GM21528 (cell line): ENCODE data around the gene PAOX.
A peak's percentile ranks its signal among the peaks of the same experiment; 100 is the strongest.

Experiments used
- ATAC-seq: cut with Tn5 transposase; IDR thresholded peaks from one replicate; pipeline ENCODE4 v1.9.1; 2021; ENCODE audit warnings: mild to moderate bottlenecking, moderate library complexity; ENCODE audit not compliant: unreplicated experiment, low FRiP score

The PAOX gene

DNA sequence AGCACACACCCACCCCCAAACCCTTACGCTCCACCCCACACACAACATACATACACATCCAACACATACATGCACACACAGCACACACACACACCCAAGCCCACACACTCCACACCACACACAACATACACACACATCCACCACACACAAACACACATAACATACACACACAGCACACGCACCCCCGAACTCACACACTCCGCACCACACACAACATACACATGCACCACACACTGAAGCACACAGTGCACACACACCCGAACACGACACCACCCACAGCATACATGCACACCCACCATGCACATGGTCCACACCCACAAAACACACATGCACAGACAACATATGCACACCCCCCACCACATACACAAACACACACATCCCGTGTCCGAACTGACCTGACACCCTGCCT is 29.9 kb upstream of the PAOX start:
- ATAC-seq, result no peak

DNA sequence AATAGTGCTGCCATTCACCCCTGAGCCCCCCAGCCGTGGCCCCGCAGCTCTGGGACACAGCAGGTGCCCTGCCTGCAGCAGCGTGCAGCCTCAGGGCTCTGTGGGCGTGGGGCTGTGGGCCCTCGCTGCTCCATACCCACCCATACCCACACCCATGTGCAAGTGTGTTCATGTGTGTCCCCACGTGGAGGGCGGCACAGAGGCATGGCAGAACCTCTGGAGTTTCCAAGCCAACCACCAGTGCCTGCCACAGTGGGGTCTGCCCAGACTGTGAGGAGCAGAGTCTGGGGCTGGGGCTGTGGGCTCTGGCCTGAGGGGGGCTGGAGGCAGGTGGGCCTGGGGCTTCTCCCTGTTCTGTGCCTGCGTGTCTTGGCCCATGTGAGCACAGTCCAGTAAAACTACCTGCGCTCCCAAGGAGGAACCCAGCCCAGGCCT is 29.5 kb upstream of the PAOX start:
- no peak for ATAC-seq

DNA sequence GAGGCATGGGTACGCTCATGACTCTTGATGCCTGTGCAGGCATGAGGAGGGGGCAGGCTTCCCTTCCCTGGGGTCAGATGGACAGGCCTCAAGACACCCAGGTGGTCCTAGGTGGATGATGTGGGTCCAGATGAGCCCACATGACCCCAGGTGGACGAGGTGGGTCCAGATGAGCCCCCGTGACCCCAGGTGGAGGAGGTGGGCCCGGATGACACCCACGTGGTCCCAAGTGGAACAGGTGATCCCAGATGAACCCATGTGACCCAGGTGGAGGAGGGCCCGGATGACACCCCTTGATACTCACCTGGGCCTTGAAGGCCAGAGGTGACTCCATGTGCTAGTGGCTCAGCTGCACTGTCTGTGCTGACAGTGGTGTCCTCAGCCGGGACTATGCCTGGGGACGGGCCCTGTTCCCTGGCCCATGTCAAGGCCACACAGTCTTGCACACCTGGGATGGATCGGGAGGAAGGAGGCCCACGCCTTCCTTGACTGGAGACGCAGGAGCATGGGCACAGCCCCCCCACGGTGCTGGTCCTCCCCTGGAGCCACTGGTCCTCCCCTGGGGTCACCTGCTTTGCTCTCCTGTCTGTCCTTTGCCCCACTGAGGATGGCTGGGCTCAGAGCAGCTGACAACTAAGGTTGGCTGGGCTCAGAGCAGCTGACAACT is 28.6 kb upstream of the PAOX start:
- ATAC-seq, result no peak

DNA sequence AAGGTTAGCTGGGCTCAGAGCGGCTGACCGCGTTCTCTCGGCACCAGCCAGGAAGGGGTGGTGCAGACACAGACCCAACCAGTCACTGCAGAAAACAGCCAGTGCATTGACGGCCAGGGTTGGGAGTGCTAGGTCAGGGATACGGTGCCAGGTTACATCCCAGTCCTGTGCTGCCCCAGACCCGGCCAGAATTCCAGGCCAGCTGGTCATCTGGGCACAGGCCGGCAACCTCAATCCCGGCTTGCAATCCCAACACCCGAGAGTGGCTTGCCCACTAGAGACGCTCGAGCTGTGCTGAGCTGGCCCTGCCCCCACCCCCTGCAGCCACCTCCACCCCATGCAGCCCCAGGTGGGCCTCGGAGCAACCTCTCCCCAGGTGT is 28.1 kb upstream of the PAOX start:
- ATAC-seq, result no peak

DNA sequence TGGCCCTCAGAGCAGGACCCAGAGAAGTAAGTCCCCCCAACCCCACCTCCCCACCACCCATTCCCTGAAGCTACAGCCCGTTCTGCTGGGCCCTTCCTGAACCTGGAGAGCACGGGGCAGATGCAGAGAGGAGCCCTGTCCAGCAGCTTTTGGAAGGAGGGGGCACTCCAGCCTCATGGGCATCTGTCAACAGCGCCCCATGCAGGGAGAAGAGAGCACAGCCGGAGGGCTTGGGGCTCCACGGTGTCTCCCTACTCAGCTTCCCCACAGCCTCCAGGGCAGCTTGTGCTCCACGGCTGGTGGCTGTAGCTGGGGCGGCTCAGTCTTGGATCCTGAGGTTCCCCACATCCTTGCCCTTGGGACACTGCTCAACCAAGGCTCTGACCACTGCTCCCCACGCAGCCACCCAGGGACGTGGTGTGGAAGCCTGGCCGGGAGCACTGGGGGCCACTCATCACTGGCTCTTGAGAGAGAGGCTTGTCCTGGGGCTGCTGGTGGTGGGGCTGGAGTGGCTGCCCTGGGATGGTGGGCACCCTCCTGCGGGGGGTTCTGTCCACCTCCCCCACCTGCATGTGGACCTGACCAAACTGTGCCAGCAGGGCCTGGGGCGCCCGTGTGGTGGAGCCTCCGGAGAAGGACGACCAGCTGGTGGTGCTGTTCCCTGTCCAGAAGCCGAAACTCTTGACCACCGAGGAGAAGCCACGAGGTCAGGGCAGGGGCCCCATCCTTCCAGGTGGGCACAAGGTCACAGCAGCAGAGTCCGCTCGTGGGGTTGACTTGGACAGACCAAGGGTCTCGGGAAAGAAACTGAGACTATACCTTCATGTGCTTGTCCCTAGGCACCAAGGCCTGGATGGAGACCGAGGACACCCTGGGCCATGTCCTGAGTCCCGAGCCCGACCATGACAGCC is 27.4 kb upstream of the PAOX start:
- ATAC-seq, result no peak

DNA sequence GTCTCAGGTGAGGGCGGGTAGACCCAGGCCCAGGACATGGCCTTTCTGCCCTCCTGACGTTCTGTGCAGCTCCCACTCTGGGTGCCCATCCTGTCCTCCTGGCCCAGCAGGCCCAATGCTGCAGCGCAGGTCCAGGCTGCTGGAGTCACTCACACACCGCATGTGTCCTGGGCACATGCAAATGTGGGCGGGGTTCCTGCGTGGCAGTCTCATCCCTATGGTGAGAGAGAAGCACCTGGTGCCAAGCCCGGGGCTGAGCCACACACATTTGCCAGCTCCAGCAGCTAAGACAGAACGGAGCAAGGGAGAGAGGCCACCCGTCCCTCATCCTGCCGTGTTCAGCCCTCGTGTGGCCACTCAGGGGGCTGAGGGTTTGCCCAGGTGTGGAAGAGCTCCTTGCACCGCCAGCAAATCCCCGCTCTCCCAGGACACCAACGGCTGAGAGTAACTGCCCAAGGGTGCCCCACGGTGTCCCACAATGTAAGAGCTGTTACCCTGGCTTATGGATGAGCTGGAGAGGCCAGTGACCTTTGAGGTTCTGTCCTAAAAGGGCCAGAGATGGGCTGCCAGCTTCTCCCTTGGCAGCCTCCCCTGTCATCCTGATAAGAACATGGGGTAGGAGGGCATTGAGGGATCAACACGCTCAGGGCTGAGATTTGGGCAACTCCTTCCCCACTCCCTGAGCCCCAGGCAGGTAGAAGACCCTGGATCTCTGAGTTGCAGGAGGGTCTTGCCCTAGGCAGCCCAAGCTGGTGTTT is 25.7 kb upstream of the PAOX start:
- no peak for ATAC-seq

DNA sequence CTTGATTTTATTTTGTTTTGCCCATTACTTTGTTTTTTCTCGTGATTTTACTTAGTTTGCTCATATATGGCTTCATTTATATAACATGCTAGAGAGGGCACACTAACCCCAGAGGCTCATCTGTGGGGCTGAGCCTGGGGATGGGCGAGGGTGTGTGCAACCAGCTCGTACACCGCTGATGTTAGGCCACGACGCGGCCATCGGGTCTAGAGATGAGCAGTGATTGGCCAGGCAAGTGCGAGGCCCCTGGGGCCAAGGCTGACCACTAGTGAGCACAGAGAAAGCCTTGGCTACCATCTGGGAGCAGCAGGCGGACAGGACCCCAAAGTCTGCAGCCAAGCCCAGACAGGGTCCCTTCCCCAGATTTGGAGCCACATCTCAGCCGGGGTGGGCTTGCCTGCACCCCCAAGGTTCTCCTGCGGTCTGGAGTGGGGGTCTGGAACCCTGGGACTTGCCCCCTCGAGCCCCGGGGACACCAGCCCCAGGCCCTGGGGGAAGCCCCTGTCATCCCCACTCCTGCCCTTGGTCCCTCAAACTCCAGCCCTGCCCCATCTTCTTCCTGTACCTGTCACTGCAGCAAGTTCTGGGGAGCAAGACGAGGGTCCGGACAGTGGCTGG is 25.0 kb upstream of the PAOX start:
- no peak for ATAC-seq

DNA sequence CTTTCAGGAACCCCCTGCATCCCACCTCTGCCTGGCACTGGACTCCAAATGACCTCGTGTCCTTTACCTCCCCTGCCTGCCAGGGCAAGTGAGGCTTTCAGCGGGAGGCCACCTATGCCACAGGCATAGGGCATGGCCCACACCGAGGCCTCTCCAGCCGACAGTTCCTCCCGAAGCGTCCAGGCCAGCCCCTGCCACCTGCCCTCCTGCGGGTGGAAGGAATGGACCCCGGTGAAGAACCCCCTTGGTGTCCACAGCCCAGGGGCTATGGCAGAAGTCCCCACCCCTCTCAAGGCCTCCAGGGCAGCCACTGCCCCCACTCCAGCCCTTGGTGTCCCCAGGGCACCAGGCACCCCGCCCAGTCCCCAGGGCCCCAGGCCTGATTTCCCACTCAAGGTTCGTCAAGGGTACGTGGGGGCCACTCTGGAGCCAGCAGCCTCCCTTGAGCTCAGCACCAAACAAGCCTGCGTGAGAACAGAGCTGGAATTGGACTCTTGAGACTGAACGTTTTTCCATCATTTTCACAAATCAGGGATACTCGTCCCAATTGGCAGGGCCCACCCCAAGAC is 24.3 kb upstream of the PAOX start:
- ATAC-seq, result no peak

DNA sequence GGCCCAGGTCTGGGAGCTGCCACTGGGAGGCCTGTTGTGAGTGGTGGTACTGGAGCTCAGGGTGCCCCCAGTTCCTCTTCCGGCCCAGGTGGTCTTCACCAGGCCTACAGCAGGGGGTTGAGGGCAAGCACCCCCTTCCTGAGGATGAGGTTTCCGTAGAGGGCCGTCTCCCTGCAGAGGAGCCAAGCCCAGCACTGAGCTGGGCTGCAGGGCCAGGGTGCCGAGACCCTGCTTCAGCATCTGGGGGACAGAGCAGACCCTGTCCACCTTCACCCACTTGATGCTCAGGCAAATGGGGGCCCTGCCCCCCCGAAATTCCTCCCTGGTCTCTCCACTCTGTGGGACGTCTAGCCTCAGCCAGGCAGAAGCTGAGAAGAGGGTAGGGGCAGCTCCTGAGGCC is 23.8 kb upstream of the PAOX start:
- no peak for ATAC-seq

DNA sequence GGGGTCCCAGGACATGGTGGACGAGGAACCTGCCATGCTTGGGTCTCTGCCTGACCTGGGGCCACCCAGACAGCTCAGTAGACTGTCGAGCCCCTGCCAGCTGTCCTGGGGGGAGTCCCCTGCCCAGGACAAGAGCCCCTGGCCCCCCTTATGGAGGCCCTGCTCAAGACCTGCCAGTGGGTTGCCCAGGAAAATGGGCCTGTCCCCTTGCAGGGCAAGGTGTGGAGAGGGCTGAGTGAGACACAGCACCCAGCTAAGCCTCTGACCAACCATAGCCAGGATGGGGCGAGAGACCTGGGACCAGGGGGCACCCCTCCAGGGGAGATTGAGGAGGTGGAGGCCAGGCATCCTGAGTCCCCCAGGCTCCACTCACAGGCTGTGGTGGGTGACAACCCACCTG is 23.1 kb upstream of the PAOX start:
- ATAC-seq, result no peak

DNA sequence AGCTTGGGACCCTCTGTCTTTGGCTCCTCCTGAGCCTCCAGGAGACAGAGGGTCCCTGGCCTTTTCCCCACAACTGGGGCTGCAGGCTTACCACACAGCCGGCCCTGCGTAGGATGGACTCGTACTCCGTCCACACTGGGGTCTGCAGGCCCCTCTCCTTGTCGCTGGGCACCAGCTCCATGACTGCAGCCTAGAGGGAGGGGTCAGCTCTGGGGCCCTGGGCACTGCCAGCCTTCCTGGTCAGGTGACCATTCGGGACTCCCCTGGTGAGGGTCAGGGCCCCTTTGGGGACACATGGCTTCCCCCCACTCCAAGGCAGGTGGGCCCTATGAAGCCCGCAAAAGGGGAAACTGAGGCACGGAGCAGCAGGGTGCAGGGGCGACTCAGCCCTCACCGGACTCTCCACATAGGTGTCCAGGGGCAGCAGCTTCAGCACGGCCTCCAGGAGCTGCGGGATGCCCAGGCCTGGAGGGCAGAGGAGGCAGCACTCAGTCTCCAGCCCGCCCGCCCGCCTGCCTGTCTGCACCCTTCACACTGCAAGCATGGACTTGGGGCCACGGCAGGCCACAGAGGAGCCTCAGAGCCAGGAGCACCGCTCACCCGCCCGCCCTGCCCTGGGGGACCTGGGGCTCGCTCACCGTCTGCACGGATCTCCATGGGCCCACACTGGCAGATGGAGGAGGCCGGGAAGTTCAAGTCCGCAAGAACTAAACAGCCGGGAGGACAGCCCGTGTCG is 22.3 kb upstream of the PAOX start:
- no peak for ATAC-seq

DNA sequence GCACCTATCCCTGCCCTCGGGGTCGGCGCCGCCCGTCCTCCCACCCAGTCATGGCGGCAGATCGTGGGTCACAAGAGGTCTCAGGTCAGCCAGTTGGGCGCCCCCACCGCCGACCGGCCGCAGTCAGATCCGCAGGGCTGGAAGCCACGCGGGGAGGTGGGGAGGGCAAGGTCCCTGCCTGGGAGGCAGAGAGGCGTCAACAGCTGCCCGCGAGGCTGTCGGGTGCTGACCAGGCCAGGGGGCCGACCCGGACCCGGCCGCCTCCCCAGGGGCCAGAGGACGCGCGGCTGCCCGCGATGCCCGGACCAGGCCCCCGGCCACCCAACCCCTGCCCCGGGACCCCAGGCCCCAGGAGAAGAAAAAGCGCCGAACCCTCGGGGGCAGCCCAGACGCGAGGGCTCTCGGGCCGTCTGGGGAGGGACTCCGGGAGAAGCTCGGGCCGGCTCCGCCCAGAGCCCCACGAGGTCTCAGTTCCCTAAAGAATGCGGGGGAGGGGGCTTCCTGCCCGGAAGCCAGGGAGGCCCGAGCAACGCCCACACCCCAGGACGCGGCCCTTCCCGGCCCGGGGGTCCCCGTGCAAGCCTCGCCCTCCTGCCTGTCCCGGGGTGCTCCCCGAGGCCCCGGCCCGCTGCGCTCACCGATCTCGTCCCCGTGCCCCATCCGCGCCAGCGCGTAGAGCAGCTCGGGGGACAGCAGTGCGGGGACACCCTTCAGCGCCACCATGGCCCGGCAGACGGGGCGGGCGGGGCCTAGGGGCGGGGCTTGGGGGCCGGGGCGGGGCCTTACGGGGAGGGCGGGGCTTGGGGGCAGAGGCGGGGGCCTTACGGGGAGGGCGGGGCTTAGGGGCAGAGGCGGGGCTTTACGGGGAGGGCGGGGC is 21.5 kb upstream of the PAOX start, which contains the start of gene FUOM:
TSS of gene FUOM (minus strand) at position 735 of the 877 bp plus-strand sequence. CDS start at position 723, 12 bp downstream.
- peak; percentile 84 for ATAC-seq

DNA sequence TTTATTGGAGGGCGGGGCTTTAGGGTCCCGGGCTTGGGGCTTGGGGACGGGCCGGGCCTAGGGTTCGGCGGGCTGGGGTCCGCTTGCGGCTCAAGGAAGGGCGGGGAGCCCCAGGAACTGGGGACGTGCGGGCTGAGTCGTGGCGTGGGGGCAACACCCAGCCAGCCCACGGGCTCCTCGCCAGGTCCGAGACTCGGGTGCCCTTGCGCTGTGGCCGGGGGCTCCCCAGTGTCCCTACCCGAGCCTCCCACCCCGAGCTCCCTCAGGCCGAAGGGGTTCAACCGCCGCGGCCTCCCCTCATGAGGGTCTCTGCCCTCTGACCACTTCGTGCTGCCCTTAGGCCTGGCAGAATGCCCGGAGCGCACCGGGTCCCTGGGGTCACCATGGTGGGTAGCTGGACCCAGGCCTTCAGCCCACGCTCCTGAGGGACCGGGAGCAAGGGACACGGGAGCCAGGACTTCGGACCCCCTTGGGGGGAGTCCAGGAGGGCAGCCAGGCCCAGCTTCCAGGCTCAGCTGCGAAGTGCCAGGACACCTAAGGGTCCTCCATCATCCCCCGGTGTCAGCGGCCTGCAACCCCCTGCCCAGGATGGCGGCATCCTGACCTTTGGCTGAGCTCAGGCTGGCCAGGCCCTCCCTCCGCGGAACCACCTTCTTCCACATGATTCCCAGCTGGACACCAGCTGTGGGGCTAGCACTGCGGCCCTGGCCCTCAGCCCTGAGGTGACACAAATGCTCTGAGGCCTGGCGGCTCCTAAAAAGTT is 20.7 kb upstream of the PAOX start:
- no peak for ATAC-seq

DNA sequence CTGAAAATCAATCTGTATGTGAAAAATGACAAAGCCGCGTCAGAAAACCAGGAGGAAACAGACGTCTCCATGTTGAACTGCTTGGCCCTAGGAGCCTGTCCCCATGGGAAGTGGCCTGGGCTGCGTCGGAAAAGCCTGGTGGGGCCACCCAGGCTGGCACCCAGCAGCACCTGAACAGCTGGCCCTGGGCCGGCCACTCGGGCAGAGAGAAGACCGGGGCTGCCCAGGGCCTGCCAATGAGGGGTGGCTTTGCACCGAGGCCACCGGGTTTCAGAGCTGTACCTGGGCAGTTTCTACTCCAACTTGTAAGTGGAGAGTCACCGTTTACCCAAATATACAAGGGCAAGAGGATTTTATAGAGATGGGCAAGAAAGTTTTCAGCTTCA is 20.1 kb upstream of the PAOX start:
- ATAC-seq, result no peak

DNA sequence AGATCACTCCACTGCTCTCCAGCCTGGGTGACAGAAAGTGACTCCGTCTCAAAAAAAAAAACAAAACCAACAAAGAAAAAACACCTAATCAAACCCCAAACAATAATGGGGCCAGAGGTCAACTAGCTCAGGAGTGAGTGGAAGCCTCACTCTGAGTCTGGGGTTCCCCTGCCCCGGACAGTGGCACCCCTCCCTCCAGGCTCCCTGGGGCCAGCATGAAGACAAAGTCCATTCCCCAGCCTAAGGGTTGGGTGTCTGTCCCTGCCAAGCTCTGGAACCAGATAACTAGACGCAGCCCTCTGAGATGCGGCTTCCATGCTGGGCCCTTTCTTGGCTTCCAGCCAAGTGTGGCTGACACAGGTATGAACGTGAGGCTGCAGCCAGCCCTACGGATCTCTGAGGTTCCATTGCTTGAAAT is 19.5 kb upstream of the PAOX start:
- ATAC-seq, result no peak

DNA sequence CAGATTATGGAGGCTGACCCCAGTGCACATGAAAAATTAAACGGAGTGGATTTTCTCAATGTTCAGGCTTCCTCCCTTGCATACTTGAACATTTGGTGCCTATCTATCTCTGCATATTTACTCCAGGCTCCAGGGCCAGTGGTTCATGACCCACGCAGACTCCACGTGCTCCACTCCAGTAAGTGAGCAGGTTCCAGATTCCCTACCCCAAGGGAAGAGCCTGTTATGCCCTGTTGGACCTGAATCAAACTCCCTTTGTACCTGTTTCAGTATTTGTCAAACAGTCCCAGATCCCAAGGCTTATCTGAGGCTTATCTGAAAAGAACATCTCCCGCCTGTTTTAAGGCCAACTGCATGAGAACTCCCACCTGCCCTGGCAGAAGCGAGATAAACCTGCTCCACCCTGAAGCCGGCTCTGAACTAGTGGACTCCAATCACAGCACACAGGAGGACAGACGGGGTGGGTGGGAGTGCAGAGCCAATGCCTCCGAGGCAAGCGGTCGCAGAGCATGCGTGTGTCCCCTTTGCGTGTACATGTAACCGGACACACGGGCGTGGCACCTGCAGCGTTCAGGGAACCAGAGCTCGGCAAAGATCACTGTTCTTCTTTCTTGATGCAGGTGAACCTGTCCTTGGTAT is 19.0 kb upstream of the PAOX start:
- ATAC-seq, result no peak

DNA sequence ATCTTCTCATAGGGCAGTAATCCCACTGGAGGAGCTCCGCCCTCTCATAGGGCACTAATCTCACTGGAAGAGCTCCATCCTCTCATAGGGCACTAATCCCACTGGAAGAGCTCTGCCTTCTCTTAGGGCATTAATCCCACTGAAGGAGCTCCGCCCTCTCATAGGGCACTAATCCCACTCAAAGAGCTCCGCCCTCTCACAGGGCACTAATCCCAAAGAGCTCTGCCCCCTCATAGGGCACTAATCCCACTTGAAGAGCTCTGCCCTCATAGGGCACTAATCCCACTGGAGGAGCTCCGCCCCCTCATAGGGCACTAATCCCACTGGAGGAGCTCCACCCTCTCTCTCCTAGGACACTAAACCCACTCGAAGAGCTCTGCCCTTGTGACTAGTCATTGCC is 17.8 kb upstream of the PAOX start:
- no peak for ATAC-seq
